GM21576 (cell line): ENCODE results near the gene MRGPRX2.

Source experiments
- ATAC-seq: cut with Tn5 transposase; IDR thresholded peaks from one replicate; pipeline ENCODE4 v1.9.1; 2021; ENCODE audit warnings: mild to moderate bottlenecking, moderate library complexity; ENCODE audit not compliant: unreplicated experiment

Gene MRGPRX2

DNA sequence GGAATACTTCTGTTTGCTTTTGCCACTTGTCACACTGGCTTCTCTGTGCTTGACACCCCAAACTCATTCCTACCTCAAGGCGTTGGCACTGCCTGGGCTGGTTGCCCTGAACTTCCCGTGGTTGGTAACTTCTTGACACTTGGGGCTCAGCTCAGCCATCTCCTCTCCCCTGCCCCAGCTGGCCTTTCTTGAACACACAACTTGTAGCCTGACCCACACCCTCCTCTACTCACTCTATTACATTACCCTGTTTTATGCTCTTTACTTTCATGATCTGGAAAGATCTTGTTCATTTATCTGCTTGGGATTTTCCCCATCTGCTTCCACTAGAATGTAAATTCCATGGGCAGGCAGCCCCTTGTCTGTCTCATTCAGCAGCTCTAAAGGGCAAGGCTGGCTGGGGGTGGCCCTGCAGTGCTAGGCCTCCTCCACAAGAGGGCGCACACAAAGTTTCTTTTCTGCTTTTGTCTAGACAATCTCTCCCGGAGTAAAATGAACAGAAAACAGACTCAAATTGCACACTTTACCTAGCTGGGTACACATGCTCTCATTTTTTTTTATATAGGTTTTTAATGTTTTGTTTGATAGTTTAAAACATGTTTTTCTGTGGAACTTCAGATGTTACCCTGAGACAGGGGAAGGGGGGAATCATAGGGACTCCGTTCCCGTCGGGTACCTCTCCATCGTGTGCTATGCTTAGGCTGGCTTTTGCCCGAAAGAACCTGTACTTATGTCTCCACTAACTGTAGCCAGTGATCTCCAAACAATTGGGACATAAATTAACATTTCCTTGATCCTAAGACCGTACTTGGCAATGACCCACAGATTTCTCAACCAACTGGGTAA is 16.4 kb upstream of the MRGPRX2 start:
- ATAC-seq = peak; percentile 64

DNA sequence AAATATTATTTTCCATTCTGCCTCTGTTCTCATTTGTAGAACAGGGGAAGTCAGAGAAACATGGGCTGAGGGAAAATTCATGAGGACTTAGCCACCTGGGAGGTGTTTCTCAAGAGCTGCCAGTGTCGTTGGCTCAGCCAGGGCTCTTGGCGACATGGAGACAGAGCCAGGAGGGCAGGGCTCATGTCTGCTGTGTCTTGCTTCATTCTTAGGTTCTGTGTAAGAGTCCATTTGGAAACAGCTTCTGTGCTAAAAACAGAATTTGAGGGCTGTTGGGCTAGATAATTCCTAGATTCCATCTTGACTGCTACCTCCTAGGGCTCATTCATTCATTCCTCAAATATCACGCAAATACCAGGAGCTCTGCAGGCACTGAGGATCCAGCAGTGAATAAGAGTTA is 15.1 kb upstream of the MRGPRX2 start:
- no peak for ATAC-seq

DNA sequence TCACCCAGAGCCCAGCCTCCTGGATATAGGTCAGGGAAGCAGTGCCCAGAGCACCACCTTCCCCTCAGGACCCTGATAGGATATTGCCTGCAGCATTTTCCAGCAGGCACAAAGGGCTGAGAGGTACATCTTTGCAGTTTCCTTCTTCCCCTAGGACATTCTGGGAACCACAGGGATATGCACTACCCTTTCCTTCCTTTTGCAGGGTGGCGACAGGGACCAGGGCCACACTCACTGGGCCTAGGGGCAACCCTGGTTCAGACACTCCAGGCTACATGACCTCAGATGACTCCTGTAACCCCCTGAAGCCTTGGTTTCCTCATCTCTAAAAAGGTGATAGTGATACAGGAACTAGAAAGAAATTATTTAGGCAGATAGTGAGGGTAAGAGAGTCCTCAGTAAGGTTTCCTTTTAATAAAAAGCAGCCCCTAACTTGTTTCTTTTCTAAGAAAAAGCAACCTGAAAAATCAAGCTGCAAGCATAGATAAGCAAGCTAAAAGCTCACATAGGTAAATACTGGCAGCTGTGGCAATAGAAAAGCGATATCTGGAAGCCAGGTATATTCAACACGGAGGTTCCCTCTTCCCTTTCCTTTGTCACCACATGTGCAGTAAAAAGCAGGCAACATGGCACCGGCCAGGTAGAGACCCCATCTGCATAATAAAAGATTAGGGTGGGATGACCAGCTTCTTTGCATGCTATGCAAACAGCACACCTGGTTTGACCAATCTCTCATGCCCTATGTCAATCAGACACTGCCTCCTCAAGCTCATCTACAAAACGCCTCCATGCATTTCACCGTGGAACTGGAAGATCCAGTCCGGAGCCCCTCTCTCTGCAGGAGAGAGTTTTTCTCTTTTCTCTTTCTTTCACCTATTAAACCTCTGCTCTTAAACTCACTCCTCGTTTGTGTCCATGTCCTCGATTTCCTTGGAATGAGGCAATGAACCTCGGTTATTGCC is 13.2 kb upstream of the MRGPRX2 start:
- ATAC-seq = no peak

DNA sequence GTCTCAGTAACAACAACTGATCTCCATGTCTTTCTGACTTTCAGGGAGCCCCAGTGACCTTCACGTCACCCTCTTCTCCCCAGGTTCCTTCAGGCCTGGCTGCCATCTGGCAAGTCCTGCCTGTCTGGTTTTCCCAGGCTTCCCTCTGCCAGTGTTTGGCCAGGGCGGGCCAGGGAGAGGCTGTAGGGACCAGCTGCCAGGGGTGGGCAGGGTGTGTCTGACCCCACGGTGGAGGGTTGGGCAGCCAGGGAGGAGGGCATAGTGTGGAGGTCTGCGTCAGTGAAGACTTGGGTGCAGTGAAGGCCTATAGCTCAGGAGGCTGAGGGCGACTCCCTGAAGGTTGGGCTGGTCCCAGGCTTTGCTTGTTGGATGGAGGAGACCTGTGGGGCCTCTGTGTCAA is 11.9 kb upstream of the MRGPRX2 start:
- ATAC-seq = no peak

DNA sequence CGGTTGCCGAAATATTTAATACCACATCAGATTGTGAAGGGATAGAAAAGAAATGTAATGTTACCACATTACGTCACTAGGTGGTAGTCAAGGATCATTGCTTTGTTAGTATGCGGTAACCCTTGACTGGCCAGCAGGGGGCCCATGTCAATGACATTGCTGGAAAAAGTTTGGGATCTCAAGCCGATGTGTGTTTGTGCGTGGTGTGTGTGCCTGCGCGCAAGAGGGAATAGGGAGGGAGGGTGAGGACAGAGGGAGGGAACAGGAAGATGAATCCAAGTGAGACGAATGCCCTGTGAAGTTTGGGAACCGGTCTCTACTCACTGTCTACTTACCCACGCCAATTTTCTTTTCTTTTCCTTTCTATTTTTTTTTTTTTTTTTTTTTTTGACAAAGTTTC is 10.7 kb upstream of the MRGPRX2 start:
- peak; percentile 92 for ATAC-seq

DNA sequence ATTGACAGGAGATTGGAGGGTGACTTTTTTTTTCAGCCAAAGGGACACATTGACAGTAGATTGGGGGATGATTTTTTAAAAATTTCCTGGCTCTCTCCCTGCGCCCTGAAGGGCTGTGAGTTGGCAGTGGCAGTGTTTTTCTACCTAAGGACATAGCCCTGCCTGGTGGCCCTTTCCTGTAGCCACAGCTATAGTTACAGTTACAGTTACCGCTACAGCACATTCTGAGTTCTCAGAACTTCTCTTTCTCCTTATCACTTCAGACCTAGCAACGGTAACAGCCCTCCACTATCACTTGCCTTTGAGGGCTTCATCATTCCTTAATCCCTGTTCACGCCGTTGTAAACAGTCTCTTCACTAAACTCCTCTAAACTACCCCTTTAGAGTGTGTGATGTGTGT is 684 bp downstream of the MRGPRX2 start:
- no peak for ATAC-seq

DNA sequence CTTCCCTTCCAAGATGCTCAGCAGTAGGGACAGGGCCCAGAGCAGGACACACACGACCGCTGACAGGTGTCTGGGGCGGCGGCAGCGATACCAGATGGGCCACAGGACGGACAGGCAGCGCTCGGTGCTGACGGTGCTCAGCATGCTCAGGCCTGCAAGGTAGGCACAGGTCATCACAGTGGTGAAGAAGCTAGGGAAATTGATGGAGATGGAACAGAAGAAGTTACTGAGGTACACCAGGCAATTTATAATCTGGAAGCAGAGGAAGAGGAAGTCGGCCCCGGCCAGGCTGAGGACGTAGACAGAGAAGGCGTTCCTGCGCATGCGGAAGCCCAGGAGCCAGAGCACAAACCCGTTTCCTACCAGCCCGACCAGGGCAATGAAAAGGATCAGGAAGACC is 4.6 kb downstream of the MRGPRX2 start:
- no peak for ATAC-seq

DNA sequence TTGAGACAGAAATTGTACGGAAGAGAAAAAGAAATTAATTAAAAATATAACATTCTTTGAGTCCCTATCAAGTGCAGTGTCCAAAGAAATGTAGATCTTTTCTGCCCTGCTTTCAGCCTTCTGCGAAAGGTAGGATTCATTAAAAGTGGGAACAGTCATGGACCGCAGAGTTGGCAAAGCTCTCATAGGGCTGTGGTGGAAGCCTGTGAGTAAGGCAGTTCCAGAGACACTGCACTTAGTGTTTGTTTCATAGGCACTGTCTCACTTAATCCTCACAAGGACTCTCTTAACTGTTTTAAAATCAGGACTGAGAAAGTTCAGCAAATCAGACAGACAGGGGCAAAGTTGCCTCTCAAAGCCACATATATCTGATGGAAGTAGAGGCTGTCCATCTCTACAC is 5.5 kb downstream of the MRGPRX2 start:
- ATAC-seq = no peak

DNA sequence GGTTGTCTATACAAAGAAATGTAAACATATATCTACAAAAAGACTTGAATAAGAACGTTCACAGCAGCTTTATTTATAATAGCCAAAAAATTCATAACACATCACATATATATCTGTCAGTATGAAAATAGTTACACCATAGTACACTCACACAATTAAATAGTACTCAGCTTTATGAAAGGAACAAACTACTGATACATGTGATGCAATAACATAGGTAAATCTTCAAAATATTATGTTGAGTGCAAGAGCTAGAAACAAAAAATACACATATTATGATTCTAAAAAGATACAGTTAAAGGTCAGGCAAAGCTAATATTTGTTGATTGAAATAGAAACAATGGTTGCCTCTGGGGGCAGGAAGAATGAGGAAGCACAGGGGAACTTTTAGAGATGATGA is 6.6 kb downstream of the MRGPRX2 start:
- no peak for ATAC-seq

DNA sequence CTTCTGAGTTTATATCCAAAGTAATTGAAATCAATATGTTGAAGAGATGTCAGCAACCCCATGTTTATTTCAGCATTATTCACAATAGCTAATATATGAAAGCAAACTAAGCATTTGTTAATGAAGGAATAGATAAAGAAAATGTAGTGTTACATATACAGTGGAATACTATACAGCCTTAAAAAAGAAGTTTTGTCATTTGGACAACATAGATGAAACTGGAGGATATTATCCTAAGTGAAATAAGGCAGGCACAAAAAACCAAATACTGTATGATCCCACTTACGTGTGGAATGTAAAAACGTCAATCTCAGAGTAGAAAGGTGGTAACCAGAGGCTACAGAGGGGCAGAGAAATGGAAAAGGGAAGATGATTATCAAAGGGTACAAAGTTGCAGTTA is 10.2 kb downstream of the MRGPRX2 start:
- no peak for ATAC-seq

DNA sequence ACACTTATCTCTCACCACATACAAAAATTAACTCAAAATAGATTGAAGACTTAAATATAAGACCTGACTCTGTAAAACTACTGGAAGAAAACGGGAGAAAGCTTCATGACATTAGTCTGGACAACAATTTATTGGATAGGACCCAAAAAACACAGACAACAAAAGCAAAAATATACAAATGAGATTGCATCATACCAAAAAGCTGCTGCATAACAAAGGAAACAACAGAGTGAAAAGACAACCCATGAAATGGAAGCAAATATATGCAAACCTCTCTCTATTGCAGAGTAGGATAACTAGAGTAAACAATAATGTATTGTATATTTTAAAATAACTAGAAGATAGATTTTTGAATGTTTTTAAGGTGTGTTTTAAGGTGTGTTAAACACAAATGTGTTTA is 11.2 kb downstream of the MRGPRX2 start:
- ATAC-seq = no peak

DNA sequence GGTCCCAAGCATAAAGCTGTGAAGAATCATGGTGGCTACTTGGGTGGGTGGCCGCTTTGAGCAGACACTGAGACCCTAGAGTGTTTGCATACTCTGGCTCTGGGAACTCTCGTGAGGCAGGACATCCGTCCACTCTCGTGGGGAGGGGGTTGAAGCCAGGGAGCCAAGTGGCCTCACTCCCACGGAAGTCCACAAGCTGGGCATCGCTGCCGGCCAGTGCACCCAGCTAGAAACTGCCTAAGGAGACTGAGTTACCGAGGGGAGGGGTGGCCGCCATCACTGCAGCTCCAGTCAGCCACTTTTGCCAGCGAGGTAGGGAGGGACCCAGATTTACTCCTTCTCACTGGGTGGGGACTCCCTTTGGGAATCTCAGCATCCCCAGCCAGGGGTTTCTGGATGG is 20.5 kb downstream of the MRGPRX2 start:
- ATAC-seq = no peak

DNA sequence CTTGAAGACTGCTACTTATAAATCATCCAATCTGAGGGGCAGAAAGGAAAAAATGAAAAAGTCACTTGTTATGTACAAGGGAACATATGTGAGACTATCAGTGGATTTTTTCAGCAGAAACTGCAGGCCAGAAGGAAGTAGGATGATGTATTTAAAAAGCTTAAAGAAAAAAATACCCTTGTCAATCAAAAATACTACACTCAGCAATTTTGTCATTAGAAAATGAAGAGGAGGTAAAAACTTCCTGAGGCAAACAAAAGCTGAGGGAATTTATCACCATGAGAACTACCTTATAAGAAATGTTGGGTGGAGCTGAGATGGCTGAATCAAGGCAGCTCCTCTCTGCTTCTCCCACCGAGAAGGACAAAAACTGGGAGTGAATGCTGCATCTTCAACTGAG is 21.1 kb downstream of the MRGPRX2 start:
- no peak for ATAC-seq

DNA sequence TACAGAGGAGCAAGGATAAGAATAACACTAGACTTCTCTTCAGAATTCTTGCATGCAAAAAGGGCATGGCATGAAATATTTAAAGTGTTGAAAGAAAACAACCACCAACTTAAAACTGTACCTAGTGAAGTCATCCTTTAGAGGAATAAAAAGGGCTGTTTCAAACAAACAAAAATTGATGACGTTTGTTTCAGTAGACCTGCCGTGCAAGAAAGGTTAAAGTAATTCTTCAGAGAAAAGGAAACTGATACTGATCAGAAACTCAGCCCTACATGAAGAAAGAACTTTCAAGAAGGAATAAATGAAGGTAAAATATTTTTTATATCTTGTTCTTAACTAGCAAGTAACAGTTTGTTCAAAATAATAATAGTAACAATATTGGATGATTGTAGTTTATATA is 27.5 kb downstream of the MRGPRX2 start:
- ATAC-seq = no peak

DNA sequence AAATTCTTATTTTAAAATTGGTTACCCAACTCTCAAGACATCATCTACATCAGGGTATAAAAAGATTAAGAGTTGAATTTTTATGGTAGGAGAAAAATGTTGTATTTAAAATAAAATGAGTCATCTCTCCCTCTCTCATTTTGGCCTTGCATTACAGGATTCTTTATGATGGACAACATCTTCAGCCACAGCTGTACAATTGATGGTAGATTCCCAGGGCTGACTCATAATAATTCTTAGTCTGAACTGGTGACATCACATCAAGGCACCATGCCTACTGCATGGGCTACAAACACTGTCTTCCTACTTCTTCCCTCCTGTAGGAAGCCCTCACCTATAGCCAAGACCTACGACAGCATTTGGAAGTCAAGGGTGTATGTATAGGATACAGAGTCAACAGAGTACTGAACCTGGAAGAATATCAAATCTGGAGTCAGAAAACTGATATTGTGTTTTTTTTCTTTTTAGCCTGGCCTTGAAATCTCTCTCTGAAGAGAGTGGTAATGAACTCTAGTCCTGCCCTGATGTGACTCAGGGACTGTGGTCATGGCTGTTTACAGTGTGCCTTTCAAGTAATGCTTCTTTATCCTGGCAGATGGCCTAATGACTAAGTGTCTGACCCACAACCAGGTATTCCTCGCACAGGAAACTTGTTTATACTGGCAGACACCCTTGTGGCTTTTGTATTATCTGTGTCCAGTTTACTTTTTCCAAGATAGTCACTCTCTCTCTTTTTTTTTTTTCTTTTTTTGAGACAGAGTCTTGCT is 32.5 kb downstream of the MRGPRX2 start:
- no peak for ATAC-seq

DNA sequence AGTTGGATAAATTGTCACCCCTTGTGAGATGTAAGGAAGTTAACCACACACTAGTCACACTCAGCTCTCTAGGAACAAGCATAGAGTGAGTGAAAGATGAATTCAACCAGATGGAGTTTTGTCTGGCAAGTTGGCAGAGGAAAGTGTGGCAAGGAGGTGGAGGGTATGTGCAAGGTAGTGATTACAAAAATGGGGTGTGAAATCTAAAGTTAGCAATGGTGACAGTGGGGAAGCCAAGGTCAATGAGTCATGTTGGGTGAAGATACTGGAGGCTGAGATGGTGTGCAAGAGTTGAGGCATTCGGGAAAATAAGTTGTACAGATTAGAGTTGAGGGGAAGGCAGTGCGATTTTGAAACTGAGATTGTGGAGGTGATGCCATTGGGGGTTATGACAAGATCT is 33.7 kb downstream of the MRGPRX2 start:
- ATAC-seq = no peak

DNA sequence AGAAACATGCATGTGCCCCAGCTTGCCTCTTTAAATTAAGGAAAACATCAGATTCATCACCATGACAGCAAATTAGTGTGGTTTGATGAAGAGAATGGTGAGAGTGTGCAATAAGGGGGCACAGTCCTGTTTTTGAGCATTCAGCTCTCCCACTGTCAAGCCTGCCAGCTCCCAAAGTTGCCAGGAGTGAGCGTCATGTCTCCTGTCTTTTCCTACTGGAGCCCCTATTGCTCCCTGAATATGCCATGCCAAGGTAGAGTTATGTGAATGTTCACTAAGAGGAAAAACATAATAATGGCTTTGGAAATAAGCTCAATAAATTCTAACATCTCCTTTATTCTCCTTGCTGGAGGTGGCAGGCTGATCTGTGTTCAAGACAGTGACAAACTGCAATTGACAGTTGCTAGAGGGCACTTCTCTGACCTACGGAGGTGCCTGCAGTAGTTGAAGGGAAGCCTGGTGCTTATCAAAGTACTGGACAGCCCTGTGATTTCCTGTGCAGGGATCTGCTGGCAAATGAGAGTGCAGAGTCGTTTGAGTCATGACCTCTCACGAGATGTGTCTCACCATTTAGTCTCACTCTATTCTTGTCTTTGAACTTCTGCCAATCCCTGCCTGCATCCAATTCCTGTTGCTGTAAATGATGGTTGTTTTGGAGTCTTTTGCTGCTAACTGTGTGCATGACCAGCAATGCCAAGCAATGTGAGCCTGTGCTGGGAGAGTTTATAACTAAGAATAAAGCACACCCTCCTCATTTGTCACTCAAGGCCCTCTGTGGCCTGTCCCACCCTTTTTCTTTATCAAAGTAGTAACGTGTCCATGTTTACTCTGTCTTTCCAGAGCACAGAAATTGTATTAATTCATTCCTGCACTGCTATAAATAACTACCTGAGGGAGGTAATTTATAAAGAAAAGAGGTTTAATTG is 34.8 kb downstream of the MRGPRX2 start:
- ATAC-seq = no peak

DNA sequence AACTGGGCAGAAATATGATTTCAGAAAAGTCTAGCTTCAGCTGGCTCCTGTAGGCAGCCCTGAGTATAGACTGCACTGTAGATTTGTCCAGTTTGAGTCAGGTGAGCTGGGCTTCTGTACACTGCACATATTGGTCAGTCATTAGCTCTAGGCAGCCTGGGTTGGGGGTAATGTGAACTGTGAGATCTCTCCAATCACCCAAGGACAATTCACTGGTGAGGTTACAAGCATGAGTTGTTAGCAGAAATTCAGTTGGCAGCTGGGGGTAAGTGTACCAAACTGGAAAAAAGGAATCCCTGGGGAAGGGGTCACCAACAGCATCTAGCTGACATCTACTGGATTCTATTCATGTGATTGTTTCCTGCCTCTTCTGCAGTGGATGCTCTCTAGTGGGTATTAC is 39.7 kb downstream of the MRGPRX2 start:
- ATAC-seq = no peak

DNA sequence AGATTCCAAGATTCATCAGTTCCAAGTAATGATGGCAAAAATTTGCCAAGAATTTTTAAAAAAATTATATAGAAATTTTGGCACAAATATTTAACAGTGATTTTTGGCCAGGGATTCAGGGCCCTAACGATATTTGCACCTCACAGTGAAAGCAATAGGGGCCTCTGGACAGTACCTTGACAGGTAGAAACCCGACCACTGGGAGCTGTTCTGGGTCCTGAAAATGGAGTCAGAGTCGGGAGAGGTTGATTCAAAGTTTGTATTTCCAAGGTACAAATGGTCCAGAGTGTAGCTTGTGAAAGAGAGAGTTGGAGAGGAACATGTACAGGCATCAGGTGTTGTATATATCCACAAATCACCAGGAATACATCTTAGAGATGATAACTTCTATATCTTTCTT is 41.6 kb downstream of the MRGPRX2 start:
- no peak for ATAC-seq

DNA sequence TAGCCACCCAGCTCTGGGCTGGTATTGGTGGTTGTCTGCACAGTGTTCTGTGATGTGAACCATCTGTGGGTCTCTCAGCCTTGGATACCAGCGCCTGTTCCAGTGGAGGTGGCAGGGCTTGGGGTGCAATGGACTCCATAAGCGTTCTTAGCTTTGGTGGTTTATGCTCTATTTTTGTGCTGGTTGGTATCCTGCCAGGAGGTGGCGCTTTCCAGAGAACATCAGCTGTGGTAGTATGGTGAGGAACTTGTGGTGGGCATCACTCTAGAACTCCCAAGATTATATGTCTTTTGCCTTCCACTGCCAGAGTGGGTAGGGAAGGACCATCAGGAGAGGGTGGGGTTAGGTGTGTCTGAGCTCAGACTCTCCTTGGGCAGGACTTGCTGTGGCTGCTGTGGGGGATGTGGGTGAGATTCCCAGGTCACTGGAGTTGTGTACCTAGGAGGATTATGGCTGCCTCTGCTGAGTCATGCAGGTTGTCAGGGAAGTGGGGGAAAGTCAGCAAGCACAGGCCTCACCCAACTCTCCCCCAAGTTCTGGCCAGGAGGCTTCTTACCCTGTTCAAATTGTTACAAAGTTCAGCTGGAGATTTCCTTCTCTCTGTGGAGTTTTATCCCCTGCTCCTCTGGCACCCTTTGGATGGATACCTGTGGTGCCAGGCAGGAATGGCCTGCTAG is 47.2 kb downstream of the MRGPRX2 start:
- ATAC-seq = no peak
